IMR-90 (cell line): Measurements from ENCODE around the gene TTC23.

Source experiments
- BHLHE40 ChIP-seq: fragments of 150-350 bp; IDR thresholded peaks from 2 replicates; pipeline ENCODE4 v1.6.1; 2016; ENCODE audit warnings: mild to moderate bottlenecking, low read depth, low read length
- CEBPB ChIP-seq: IDR thresholded peaks from 2 replicates; pipeline ENCODE4 v1.6.1; 2012; ENCODE audit warnings: low read depth, low read length, improper control_type of control experiment
- CTCF ChIP-seq: conservative IDR thresholded peaks from 2 replicates; pipeline ENCODE4 v1.5.1; 2012; ENCODE audit warnings: mild to moderate bottlenecking, low read depth, low read length, improper control_type of control experiment
- USF2 ChIP-seq: fragments of 150-350 bp; IDR thresholded peaks from 2 replicates; pipeline ENCODE4 v1.6.1; 2017; ENCODE audit warnings: mild to moderate bottlenecking, antibody characterized with exemption, low read length, low read depth

GRCh38 chr15:99295840-99296239 lies 46.5 kb upstream of the TTC23 start:
- no peak for TF ChIP-seq CTCF
- TF ChIP-seq USF2, result no peak
- TF ChIP-seq CEBPB, result no peak
- no peak for TF ChIP-seq BHLHE40
